Peyer's patch (tissue), 4 donors: Measurements from ENCODE around the gene PPP1R1B. TPM values are rescaled to one million over a fixed set of nuclear protein-coding genes. Genes with fewer than 3 reads are reported as not detected.

Experiments
- DNase-seq, 3 donors: peaks; one replicate each; pipeline ENCODE4 v3.0.0-alpha.2; 2017 to 2019
- H3K27ac ChIP-seq, 4 donors: fragments of 200-600 bp; sonication (generic); one replicate each; pipeline ENCODE4 v1.5.1; 2016 to 2019
- H3K27me3 ChIP-seq, 2 donors: fragments of 200-600 bp; sonication (generic); one replicate each; pipeline ENCODE4 v1.5.1; 2019
- H3K36me3 ChIP-seq, 3 donors: fragments of 200-600 bp; sonication (generic); one replicate each; pipeline ENCODE4 v1.5.1; 2016 to 2019
- H3K4me1 ChIP-seq, 4 donors: fragments of 200-600 bp; sonication (generic); one replicate each; pipeline ENCODE4 v1.5.1; 2016 to 2019
- H3K4me3 ChIP-seq, 4 donors: fragments of 200-600 bp; sonication (generic); 1 replicate in 3 of 4; 2 replicates in 1 of 4; pipeline ENCODE4 v1.5.1; 2016 to 2019; ENCODE audit warnings: mild to moderate bottlenecking in 1 of 4
- H3K9me3 ChIP-seq, 4 donors: fragments of 200-600 bp; sonication (generic); one replicate each; pipeline ENCODE4 v1.5.1; 2016 to 2019; ENCODE audit warnings: mild to moderate bottlenecking in 1 of 4
- CTCF ChIP-seq, 6 experiments: fragments of 450-650 bp in 4 of 6; fragments of 200-600 bp in 2 of 6; sonication (generic) in 1 of 6; IDR thresholded peaks; one replicate each; pipeline ENCODE4 v1.5.1; 2017 to 2019; ENCODE audit warnings: antibody characterized with exemption in 6 of 6, mild to moderate bottlenecking in 3 of 6, moderate library complexity in 1 of 6
- POLR2A ChIP-seq, 2 donors: fragments of 450-650 bp; IDR thresholded peaks; one replicate each; pipeline ENCODE4 v1.5.1; 2017; ENCODE audit warnings: antibody characterized with exemption in 2 of 2, mild to moderate bottlenecking in 2 of 2, moderate library complexity in 2 of 2
- total RNA-seq, 4 donors: library from RNA; depleted of rRNA; stranded (reverse); fragments of >200 nt; gene quantifications; one replicate each; pipeline ENCODE4 v1.1.0, GENCODE V29; 2016

The PPP1R1B gene
- total RNA-seq, 4 donors from 2014 or later = 71.8 to 161 (median 125) TPM

GRCh38 chr17:39625198-39625785 lies 1.5 kb upstream of the PPP1R1B start:
- no peak for TF ChIP-seq POLR2A (IDR thresholded peaks at IDR 0.05)
- no peak for TF ChIP-seq CTCF (IDR thresholded peaks at IDR 0.05)
- Histone ChIP-seq H3K4me3 (no peak overlapping the region), H3K9me3 (no peaks in the 10 kb centered on the region), H3K4me1 (peaks cover 4 to 28% (median 10%) of the 10 kb centered on the region in 4 donors), H3K27ac (peak overlapping the region in 1 of 4 donors; percentile 97), H3K36me3 (no peaks in the 10 kb centered on the region), H3K27me3 (no peaks in the 10 kb centered on the region)
- DNase-seq = no peak

- Histone ChIP-seq H3K4me1 (peaks cover 5 to 32% (median 8%) of the 10 kb centered on the region in 4 donors), H3K9me3 (no peaks in the 10 kb centered on the region), H3K27ac (peak overlapping the region; percentile 1 to 97 (median 85)), H3K36me3 (no peaks in the 10 kb centered on the region), H3K27me3 (no peaks in the 10 kb centered on the region), H3K4me3 (peak overlapping the region; percentile 25 to 70 (median 44))
- TF ChIP-seq CTCF (IDR thresholded peaks at IDR 0.05) = no peak
- TF ChIP-seq POLR2A (IDR thresholded peaks at IDR 0.05) = peak; percentile 3
- DNase-seq = no peak
Measured at GRCh38 chr17:39627047-39627711, 427 bp downstream of the PPP1R1B start.

- Histone ChIP-seq H3K27ac (peak overlapping the region; percentile 1 to 97 (median 86)), H3K27me3 (no peaks in the 10 kb centered on the region), H3K36me3 (no peaks in the 10 kb centered on the region), H3K4me3 (peak overlapping the region in 3 of 4 donors; percentile 7 to 70 (median 56)), H3K4me1 (peaks cover 5 to 31% (median 8%) of the 10 kb centered on the region in 4 donors), H3K9me3 (no peaks in the 10 kb centered on the region)
- TF ChIP-seq CTCF (IDR thresholded peaks at IDR 0.05) = no peak
- peak; percentile 20 to 58 for TF ChIP-seq POLR2A (IDR thresholded peaks at IDR 0.05)
- DNase-seq = peak in 1 of 3 donors; percentile 76
Measured at GRCh38 chr17:39627712-39628516, 1.2 kb downstream of the PPP1R1B start.

- H3K9me3 ChIP-seq = no peaks in the 10 kb centered on the region
- H3K36me3 ChIP-seq = no peaks in the 10 kb centered on the region
- H3K4me1 ChIP-seq = peaks cover 4 to 31% (median 11%) of the 10 kb centered on the region in 4 donors
- peak in 2 of 3 donors; percentile 86 to 87 for DNase-seq
- TF ChIP-seq CTCF (IDR thresholded peaks at IDR 0.05) = peak in 1 of 6 experiments; percentile 11
- peak; percentile 37 to 68 for TF ChIP-seq POLR2A (IDR thresholded peaks at IDR 0.05)
- H3K4me3 ChIP-seq = peak overlapping the region in 2 of 4 donors; percentile 29 to 70
- no peaks in the 10 kb centered on the region for H3K27me3 ChIP-seq
- H3K27ac ChIP-seq = peak overlapping the region in 3 of 4 donors; percentile 82 to 97 (median 91)
Measured at GRCh38 chr17:39628655-39629493, 2.1 kb downstream of the PPP1R1B start.

GRCh38 chr17:39629494-39629880 lies 2.7 kb downstream of the PPP1R1B start:
- Histone ChIP-seq H3K4me1 (peaks cover 4 to 37% (median 11%) of the 10 kb centered on the region in 4 donors), H3K4me3 (peak overlapping the region in 2 of 4 donors; percentile 29 to 70), H3K9me3 (no peaks in the 10 kb centered on the region), H3K27ac (peak overlapping the region in 3 of 4 donors; percentile 82 to 97 (median 91)), H3K27me3 (no peaks in the 10 kb centered on the region), H3K36me3 (no peaks in the 10 kb centered on the region)
- peak in 2 of 3 donors; percentile 76 to 78 for DNase-seq
- peak; percentile 48 to 53 for TF ChIP-seq POLR2A (IDR thresholded peaks at IDR 0.05)
- TF ChIP-seq CTCF (IDR thresholded peaks at IDR 0.05) = peak in 1 of 6 experiments; percentile 7
